GM10847 (cell line): ENCODE measurements around the gene CDKN1A.

Experiments used
- POLR2A ChIP-seq: IDR thresholded peaks from 2 replicates; pipeline ENCODE4 v1.6.1; 2011; ENCODE audit not compliant: insufficient read length; ENCODE audit errors: extremely low read depth

Gene CDKN1A

GRCh38 chr6:36730424-36731380 is 52.2 kb downstream of the CDKN1A start:
- no peak for TF ChIP-seq POLR2A

- no peak for TF ChIP-seq POLR2A
Observed at GRCh38 chr6:36731622-36732310, 53.3 kb downstream of the CDKN1A start.

GRCh38 chr6:36733300-36733699 is 54.8 kb downstream of the CDKN1A start:
- TF ChIP-seq POLR2A, result no peak

GRCh38 chr6:36734486-36735060 is 56.1 kb downstream of the CDKN1A start:
- TF ChIP-seq POLR2A, result no peak

GRCh38 chr6:36735110-36736071 is 56.9 kb downstream of the CDKN1A start:
- no peak for TF ChIP-seq POLR2A
